Left renal pelvis (tissue), 4 donors: Measurements from ENCODE around the gene YARS2. TPM values are rescaled to one million over a fixed set of nuclear protein-coding genes. Genes with fewer than 3 reads are reported as not detected.
"Not testable (repeated sequence)": the region's sequence is repeated elsewhere in the genome, so short reads cannot be mapped to it uniquely, and the experiment has no call there.

Experiments
- DNase-seq, 4 donors: peaks; one replicate each; pipeline ENCODE4 v3.0.0-alpha.2; 2013; ENCODE audit warnings: low read depth in 4 of 4, low spot score in 3 of 4
- polyA plus RNA-seq, 4 donors: library from polyadenylated mRNA; unstranded; fragments of 120-200 nt; gene quantifications; one replicate each; pipeline ENCODE4 v1.2.1, GENCODE V29; 2013; ENCODE audit not compliant: insufficient read length in 4 of 4

Gene YARS2
- polyA plus RNA-seq, 4 donors, result 28.6 to 38.9 (median 33.5) TPM

DNA sequence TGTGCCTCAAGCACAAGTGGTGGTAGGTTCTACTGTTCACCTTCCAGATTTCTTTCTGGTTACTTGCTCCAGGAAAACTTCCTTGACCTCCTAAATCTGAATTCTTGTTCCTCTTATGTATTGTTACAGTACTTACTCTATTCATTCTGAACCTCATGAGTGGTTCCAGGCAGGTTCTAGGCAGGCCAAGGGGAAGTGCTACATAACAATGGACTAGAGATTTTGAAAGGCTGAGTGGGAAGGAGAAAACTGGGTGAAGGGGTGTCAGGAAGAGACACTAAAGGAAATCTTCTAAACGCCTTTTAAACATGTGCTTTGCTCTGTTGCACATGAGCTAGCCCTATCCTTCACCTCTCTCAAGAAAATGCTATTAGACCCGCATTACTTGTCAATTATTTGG is 1.6 kb downstream of the YARS2 start:
- DNase-seq, result no peak

DNA sequence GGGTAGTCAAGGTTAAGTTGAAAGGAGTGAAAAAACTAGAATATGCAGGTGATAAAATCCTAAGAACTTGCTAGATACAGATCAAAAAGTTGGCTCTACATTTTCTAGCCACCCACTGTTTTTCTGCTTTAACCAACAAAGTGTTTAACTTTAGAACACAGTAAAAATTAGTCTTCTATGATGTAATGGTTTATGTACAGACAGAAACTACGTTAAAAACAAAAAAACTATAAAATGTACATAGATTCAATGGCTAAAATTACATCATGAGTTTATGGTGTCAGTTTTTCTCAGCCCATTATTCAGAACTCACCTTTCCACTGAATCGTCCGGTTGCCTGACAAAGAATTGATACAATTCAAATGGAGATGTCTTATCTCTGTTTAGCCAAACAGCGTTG is 2.1 kb downstream of the YARS2 start:
- no peak for DNase-seq

DNA sequence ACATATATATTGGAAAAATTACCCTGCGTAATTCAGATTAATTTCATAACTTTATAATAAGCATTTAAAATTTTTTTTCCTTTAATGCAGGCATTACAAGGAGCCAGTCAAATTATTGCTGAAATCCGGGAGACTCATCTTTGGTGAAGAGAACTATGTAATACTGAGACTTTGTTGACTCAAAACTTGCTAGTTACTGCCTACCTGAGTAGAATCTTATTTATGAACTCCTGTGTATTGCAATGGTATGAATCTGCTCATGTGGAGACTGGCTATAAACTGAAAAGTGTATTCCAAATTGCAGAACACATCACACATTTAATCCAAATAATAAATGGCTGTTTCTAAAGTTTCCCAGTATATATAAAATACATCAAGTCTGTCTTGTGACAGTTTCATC is 12.4 kb downstream of the YARS2 start:
- DNase-seq, result no peak

DNA sequence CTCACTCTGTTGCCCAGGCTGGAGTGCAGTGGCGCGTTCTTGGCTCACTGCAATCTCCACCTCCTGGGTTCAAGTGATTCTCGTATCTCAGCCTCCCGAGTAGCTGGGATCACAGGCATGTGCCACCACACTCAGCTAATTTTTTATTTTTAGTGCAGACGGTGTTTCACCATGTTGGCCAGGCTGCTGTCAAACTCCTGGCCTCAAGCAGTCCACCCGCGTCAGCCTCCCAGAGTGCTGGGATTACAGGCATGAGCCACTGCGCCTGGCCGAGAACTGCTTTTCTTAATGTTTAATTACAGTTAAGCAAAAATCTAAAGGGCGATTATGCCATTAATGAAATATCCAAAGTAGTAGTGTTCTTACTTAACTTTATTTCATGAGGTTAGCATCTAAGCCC is 13.6 kb downstream of the YARS2 start:
- no peak for DNase-seq

DNA sequence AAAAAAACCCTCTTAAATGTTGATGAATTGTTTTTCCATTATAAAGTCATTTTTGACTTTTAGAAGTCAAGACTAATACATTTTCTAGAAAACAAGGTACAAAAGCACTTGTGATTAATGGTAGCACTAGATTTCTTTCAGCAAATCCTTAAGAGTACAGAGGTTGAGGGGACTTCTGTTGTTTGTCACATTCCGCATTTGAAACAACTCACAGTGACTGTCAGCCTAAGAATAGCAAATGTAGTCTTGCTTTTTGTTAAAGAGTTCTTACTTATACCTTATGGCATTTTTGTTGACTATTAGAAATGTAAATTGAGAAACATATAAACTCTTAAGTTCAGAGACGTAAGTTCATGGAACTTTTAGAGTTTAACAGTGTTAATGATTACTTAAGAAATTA is 16.4 kb downstream of the YARS2 start:
- no peak for DNase-seq

DNA sequence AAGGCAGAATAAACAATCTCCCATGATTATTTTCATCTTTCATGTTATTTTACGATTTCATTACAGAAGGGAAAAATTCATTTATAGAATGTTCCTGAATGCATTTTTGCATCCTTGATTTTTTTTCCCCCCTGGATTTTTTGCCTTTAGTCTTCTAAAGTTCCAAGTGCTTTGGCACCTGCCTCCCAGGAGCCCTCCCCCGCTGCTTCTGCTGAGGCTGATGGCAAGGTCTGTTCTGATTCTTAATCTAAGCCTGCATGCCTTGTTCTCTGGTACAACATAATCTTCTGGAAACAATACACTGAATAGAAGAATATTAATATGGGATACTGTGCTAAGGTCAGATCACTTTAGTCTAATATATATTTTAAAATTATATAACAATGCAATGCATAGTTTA is 18.0 kb downstream of the YARS2 start:
- DNase-seq, result no peak

DNA sequence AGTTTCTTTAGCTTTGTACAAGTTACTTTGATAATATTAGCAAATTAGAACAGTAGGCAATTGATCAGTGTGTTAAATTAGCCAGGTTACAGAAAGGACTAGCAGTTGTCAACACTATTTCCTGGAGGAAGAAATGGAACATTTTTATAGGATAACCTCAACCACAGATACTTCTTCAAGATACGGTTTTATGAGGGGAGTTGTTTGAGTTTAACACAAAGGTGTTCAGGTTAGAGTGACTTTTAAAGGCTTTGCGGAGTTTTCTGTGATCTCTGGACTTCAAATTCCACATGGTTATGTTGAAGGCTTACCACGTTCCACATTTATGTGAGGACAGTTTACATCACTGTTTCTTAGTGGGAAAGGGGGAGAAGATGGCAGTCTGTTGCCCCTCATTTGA is 19.3 kb downstream of the YARS2 start:
- DNase-seq, result no peak

DNA sequence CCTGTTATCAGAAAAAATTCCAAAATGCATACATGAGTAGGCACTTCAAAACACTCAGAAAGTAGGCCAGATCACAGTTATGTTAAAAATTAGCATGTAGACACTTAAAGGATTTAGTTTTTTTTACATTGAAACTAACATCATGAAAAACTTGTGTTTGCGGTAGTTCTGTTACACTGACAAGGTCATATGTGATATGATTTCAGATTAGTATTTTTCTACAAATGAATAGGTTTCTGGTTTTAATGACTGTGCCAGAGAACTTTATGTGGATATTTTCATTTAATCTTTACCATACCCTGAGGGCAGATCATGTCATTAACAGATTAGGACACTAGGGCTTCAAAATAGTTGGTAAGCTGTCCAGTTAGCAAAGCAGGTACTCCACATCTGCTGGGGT is 20.7 kb downstream of the YARS2 start:
- DNase-seq, result no peak

DNA sequence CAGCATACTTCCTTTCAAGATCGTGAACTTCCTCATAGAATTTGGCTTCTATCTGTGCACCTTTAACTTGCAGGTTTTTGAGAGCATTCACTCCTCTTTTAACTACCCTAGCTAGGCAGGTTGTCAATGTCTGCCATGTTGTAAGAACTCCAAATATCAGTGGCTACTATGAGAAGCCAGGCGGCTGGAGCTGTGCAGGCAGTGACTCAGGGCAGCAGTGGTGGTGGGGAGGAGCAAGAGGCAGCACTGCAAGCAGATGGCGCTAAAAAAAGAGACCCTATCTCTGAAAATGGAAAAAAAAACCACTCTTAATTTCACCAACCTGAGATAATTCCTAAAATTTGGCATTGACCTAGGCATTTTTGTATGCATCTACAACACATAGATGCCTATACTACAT is 28.5 kb downstream of the YARS2 start:
- no peak for DNase-seq

DNA sequence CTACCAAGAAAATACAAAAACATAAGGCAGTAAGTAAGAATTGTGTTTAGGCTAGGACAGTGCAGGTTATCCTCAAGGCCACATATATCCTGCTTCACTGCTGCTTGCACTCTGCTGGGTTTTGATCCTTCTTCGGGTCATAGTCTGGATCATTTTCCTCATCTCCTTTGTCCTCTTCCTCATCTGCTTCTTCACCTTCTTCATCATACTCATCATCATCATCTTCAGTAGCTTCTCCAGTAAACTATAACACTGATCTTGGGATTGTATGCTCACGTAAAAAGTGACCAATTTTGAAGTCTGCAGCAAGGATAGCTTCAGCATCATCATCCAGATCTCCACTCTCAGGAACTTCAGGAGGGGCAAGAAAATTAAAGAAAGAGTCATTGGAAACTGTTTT is 29.4 kb downstream of the YARS2 start:
- DNase-seq, result no peak

DNA sequence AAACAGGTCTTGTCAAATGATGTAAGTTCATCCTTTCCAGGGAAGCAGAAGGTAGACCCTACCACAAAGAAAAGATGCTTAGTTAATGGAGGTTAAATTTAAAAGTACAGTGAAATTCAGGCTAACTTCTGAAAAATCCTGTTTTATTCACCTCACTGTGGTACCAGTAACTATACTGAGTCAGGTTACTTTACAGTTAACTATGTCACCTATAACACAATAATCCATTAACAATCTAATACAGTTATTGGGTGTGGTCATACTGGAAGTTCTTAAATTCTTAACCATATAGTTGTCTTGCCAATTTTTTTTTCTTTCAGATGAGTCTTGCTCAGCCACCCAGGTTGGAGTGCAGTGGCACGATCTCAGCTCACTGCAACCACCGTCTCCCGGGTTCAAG is 30.4 kb downstream of the YARS2 start:
- not testable (repeated sequence) for DNase-seq

DNA sequence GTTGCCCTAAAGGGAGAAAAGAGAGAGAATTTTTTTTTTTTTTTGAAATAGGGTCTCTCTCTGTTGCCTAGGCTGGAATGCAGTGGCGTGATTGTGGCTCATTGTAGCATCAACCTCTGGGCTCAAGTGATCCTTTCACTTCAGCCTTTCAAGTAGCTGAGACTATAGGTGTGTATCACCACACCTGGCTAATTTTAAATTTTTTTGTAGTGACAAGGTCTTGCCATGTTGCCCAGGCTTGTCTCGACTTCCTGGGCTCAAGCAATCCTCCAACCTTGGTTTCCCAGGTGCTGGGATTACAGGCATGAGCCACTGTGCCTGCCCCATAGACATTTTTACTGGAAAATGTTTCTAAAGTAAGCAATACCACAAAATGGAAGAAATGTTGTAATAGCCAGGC is 36.8 kb downstream of the YARS2 start:
- DNase-seq, result no peak

DNA sequence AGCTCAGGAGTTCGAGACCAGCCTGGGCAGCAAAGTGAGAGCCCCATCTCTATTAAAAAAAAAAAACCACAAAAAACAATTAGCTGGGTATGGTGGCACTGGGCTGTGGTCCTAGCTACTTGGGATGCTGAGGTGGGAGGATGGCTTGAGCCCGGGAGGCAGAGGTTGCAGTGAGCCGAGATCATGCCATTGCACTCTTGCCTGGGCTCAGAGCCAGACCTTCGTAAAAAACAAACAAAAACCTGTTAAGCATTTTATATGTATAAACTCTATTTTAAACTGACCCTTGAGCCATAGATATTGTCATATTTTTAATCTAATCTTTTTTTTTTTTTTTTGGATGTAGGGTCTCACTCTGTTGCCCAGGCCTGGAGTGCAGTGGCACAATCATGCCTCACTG is 40.9 kb downstream of the YARS2 start:
- no peak for DNase-seq

DNA sequence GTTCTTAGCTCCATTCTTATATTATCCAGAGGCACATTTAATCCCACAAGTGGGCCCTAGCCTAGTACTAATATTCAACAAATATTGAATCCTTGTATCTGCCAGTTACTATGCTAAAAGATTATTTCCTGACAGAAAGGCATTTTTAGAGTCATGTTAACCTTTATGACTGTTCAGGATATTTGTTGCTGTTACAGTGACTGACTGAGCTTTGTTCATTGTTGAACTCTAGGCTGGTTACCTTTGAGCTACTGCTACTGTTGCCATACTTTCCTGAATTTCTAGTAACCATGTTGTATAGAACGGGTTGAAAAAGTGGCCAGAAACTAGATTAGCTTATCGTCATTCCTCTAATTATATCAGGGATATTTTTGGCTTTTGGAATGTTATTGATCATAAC is 46.8 kb downstream of the YARS2 start:
- no peak for DNase-seq

DNA sequence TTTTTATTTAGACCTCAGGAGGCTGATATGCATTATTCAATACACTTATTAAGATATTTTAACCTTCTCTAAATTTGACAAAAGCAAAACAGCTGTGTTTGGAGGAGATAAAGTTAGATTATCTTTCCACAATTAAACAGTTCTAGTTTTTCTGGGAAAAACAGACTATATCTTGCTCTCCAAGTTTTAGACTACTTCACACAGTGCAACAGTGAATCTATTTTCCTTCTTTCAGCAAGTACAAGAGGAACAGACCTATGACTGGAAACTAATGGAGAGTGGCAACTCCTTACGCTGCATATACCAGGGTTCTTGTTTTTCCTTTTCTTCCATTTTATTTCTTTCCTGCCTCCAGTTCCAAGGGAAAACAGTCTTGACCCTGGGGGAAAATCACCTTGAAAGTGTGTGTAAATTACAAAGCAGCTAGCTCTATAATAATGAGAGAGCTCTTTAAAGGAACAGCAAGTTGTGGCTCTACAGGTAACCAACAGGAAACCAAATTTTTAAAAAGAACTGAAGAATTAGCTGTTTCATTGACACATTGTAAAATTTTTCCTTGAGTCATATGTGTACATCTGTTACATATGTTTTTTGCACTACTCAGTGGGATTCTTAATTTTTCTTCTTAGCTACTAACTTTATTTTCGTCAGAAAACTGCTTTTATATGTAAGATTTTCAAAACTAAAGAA is 49.2 kb downstream of the YARS2 start:
- DNase-seq, result no peak

DNA sequence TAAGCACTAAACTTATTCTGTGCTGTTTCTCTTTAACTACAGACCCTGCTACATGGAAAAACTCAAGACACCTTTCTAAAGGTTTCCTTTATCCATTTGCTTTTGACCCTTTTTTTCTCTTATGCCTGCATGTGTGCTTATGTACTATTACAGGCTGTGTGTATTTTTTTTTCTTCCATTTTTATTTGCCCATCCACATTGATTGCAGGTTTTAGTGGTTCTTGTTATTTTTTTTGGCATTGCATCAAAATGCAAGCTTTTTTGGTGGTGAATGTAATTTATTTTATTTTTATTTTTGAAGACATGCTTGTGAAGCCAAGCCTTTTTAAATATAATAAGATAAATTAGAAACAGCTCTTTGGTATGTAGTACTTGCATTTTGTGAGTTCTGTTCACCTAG is 49.9 kb downstream of the YARS2 start:
- no peak for DNase-seq

DNA sequence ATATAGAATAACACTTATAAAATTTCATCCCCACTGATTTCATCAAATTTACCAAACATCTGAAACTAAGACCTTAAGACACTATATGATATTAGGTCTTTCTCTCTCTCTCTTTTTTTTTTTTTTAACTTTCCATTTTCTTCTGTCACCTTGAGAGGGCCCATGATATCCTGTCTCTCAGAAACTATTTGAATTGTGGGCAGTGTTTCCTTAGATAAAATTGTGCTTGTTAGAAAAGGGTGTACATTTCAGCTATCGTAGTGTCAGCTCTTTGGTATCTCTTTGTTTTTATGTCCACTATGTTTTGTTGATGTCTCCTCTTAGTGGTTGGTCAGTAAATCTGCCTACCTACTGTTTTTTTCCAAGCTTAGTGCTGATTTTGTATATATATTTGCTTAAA is 52.8 kb downstream of the YARS2 start:
- no peak for DNase-seq

DNA sequence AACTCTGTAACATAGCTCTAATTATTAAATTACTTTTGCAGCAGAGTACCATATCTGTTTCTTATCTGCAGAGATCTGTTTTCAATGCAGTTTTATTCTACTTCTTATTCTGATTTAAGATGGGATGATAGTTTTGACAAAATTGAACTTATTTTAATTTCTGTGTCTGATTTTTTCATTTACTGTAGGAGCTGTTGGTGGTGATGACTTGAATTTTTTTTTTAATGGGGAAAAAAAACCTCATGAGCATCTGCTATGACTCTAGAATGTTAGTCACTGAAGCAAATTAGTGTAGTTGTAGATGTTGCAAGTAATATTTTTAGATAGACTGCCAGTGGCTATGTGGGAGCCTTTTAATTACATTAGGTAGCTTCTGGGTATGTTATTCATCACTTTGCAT is 53.2 kb downstream of the YARS2 start:
- DNase-seq, result no peak

DNA sequence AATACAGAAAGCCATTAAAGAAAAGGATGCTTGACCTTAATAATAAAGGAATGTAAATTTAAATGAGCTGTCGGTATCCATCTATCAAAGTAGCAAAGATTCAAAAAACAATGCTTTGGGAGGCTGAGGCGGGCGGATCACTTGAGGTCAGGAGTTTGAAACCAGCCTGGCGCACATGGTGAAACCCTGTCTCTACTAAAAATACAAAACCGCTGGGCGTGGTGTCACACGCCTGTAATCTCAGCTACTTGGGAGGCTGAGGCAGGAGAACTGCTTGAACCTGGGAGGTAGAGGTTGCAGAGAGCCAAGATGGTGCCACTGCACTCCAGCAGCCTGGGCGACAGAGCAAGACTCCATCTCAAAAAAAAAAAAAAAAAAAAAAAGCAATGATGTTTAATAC is 56.3 kb downstream of the YARS2 start:
- not testable (repeated sequence) for DNase-seq

DNA sequence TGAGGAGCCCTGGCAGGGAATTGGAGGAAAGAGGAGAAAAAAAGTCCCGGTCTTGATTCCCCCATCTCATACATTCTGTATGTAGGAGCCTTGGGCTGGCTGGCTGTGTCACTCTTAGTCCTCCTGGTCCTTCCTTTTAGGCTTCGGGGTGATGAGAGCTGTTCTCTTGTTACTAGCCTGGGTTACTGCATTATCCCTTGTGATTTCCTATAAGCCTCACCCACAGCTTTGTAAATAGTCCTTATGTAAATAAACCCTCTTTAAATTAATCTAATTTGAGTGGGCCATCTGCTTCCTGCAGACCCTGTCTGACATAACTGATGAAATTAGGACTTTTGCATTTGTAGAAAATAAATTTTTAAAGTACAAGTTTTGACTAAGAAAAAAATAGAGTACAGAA is 57.4 kb downstream of the YARS2 start:
- DNase-seq, result no peak

DNA sequence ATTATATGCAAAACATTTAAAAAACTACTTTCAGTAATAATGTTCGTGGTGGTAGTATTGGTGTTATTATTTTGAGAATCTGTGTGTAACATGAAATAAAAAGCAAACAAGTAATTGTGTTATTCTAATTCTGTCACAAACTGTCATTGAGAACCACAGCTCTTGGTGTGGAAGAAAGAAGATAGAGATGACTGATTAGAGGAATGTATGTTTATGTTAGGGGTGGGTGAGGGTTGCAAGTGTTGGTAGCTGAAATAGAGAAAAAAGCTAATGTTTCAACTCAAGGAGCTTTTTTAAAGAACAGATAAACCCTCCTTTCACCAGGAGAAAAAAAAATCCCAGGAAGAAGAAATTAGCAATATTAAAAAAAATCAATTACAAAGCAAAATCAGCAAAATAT is 58.3 kb downstream of the YARS2 start:
- DNase-seq, result no peak
